Hematopoietic multipotent progenitor cell treated with erythropoietin and hydrocortisone succinate and interleukin-3 and kit ligand, for 6 days (in vitro differentiated cells): Measurements from ENCODE around the gene VWA5B1.
"Not testable (repeated sequence)": the region's sequence is repeated elsewhere in the genome, so short reads cannot be mapped to it uniquely, and the experiment has no call there.

Experiments
- DNase-seq: peaks from one replicate; pipeline ENCODE4 v3.0.0-alpha.2; 2015

Gene VWA5B1

GRCh38 chr1:20290624-20291597, at the start of gene VWA5B1:
Gene VWA5B1, plus strand, starts transcription at chr1:20290875. Its CDS starts 19,727 bp downstream, at chr1:20310602.
- no peak for DNase-seq

- no peak for DNase-seq
These were observed 47.7 kb upstream of the VWA5B1 start for GRCh38 chr1:20242890-20243479.

- no peak for DNase-seq
These were observed 41.6 kb upstream of the VWA5B1 start for GRCh38 chr1:20248971-20249612.

DNA sequence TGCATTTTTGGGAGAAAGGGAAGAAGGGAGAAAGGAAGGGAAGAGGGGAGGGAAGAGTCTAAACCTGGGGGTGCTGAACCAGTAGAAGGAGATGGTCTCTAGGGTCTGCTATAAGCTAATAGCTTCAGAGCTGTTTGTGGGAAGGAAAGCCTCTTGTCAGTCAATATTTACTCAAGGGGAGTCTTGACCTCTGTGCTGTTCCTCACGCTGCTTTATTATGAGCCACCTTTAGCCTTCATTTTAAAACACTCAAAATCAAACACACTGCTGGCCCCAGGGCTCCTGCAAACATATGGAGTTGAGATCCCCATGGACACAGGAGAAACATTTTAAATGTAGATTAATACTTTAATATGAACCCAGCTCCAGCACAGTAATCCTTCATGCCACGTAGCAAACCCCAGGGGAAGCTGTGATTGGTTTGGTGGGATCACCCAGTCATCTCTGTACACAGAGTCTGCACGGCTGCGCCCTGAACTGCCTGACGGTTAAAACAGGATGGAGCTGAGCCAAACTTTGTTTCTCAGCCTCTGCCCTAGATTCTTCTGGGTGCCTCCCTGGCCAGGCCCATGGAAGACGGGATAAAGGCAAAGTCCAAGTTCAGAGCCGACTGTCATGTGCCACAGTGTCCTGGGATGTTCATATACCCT, 40.2 kb upstream of the VWA5B1 start:
- DNase-seq: no peak

DNA sequence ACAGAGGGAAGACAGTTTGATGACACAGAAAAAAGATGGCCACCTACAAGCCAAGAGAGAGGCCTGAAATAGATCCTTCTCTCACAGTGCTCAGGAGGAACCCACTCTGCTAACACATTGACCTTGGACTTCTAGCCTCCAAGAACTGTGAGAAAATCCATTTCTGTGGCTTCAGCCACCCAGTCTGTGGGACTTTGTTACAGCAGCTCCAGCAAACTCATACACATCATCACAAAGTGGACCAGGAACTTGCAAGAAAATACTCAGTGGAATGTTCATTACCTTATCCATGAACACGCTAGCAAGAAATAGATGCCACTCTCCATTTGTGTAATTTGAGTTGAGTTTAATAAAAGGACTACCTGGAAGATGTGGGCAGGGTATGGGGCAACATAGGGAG, 38.1 kb upstream of the VWA5B1 start:
- no peak for DNase-seq

DNA sequence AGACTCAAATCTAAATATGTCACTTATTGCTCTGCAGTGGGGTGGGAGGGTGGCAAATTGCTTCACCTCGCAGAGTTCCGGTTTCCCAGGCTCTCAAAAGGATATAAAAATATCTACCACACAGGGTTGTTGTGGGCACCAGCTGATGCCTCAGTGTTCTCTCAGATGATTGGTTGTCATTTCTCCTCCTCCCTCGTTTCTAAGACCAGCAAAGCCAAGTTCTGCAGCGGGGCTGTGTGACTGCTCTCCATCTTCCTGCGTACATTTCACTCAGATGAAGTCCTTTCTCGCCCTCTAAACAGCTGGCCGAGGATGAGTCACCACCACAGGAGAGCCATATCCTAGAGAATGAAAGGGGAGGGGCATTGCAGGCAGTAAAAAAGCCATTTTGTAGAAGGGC, 35.0 kb upstream of the VWA5B1 start:
- DNase-seq: no peak

- no peak for DNase-seq
These were observed 31.0 kb upstream of the VWA5B1 start for GRCh38 chr1:20259646-20260045.

DNA sequence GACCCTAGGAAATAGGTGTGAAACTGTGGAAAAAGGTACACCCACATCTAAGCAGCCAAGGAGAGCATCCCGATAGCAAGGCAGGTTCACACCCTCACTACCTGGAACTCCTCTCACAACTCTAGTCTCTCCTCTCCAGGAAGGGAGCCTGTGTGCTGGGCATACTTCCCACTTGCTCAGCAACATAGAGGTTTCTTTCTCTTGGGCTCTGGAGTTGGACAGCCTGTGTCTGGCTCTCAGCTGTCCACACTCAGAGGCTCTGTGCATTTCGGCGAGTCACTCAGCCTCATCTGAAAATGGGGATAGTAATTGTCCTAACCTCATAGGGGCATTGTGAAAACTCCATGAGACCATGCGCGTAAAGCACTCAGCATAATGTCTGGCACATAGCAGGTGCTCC, 29.6 kb upstream of the VWA5B1 start:
- DNase-seq: no peak

GRCh38 chr1:20262810-20263534, 27.7 kb upstream of the VWA5B1 start:
- no peak for DNase-seq

- DNase-seq: no peak
These were observed 25.4 kb upstream of the VWA5B1 start for GRCh38 chr1:20265250-20265649.

DNA sequence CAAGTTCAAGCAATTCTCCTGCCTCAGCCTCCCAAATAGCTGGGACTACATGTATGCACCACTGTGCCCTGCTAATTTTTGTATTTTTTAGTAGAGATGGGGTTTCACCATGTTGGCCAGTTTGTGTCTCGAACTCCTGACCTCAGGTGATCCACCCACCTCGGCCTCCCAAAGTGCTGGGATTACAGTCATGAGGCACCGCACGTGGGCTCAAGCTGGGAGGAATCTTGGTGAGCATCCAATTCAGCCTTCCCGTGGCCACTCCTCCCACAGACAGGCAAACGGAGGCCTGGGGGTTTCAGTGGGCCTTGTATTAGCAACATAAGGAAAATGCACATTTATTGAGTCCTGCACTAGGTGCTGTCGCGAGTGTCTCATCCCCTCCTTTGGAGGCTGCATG, 24.5 kb upstream of the VWA5B1 start:
- DNase-seq: no peak

GRCh38 chr1:20266642-20267041, 24.0 kb upstream of the VWA5B1 start:
- DNase-seq: no peak

GRCh38 chr1:20271498-20272400, 18.9 kb upstream of the VWA5B1 start:
- DNase-seq: no peak

DNA sequence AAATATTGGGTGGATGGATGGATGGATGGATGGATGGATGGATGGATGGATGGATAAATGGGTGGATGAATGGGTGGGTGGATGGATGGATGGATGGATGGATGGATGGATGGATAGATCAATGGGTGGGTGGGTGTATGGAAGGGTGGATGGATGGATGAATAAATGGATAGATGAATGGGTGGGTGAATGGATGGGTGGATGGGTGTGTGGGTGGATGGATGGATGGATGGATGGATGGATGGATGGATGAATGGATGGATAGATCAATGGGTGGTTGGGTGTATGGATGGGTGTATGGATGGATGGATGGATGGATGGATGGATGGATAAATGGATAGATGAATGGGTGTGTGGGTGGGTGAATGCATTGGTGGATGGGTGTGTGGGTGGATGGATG, 17.0 kb upstream of the VWA5B1 start:
- DNase-seq: not testable (repeated sequence)

DNA sequence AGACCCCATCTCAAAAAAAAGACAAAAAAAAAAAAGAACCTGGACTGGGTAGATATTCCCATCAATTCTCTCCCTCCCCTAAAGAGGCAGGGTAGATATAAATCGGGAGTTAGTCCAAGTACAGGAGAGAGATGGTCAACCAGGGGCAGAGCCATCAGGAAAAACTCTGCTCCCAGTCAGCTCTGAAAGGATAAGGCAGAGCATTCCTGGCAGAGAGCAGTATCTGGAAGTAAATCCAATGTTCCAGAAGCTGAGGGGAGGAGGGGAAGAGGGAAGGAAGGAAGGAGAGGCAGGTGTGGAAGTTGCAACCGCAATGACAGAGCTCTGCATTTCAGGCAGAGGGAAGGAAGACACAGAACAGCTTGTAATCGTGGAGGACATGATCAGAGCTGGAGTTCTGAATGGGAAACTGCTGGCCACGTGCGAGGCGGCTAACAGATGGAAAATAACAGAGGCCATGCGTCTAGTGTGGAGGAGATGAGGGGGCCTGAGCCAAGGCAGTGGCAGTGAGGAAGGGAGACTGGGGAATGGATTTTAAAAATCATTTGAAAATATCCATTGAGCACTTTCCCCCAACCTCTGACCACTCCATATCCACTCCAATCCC, 15.3 kb upstream of the VWA5B1 start:
- DNase-seq: no peak

DNA sequence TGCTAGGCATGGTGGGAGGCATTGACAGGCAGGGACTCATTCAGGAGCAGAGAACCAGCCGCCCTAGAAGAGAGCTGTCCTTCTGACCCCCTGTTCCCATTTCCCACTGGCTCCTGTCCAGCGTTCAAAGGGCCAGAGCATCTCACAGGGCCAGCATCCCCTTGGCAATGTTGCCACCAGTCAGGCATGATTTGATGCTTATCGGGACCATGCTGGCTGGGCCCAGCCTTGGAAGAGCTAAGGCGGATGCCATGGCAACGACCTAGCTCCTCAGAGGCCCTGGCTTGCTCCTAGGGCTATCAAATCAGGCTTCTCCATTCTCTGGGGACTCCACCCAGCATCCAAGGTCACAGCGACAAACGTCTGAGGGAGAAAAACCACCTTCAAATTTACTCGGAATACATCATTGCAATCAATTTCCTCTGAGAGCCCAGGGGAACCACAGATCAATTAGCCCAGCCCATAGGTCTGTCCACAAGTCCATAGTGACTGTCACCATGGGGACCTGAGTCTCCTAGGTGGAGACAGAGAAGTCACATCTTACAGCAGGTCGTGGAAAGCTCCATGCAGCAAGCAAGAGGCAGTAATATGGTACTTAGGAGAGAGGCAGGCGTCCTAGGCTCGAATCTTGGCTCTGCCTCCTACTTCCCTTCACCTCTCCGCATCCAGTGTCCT, 14.1 kb upstream of the VWA5B1 start:
- DNase-seq: no peak

- DNase-seq: no peak
These were observed 12.0 kb upstream of the VWA5B1 start for GRCh38 chr1:20278692-20279130.

GRCh38 chr1:20279509-20279908, 11.2 kb upstream of the VWA5B1 start:
- DNase-seq: no peak

DNA sequence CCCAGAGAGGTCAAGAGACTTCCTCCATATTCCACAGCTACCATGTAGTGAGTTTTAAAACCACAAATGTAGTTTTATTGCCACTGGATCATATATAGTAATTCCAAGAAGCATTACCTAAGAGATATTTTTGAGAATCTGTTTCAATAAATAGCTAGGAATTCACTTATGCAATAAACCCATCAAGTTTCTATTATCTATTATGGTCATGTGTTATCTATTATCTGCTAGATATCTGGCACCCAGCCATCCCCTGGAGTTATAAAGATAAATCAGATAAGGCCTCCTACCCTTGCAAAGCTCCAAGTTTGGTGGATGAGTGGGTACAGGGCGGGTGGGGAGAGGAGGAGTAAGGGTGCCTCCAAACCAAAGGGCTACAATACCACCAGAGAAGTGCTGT, 10.3 kb upstream of the VWA5B1 start:
- DNase-seq: no peak

DNA sequence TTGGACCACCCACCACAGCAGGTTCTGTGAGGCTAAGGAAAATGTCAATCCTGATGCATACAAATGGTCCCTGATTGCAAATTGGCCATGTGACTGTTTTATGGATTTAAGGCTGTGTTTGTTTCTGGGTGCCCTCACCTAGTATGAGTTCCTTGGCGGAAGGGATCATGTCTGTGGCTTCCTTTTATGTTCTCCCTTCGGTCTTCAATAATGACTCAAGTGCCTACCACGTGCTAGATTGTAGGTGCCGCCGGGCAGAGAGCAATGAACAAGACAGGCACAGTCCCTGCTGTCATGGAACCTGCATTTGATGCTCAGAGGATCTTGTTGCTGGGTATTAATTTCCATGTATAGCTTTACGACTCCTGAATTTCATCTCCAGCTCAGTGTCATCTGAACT, 9.8 kb upstream of the VWA5B1 start:
- no peak for DNase-seq
